HG02840 (cell line): ENCODE measurements around the gene FBXL19.
"Not testable (repeated sequence)": the region's sequence is repeated elsewhere in the genome, so short reads cannot be mapped to it uniquely, and the experiment has no call there.

Experiments
- ATAC-seq: cut with Tn5 transposase; IDR thresholded peaks from one replicate; pipeline ENCODE4 v1.9.1; 2021; ENCODE audit warnings: mild to moderate bottlenecking, moderate library complexity, moderate number of reproducible peaks; ENCODE audit not compliant: unreplicated experiment, low FRiP score

Gene FBXL19

DNA sequence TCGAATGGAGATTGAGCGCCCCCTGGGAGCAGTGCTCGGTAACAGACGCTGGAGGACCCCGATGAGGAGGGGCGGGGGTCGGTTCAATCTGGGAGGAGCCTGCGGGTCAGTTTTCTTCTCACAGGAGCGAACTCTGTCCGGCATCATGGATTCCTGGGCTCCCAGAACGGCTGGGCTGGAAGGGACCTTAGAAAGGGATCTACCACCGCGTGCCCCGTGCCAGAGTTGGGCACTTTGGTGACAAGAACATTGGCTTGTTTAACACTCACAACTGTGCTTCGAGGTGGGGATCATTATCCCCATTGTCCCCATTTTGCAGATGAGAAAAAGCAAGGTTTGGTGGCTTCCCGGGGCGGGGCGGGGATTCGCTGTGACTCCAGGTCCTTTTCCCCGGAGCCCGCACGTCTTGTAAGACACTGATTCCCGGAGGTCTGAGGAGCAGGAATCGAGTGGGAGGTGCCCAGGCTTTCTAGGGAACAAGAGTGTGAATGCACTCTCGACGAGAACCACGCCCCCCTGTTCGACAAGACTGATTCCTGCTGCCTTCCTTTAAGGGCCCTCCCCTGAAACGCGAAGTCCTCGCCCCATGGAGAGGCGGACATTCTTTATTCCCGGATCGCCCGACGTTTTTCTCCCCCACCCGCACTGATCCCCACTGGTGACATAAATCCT lies 1.5 kb upstream of the FBXL19 start:
- ATAC-seq, result peak; percentile 1

DNA sequence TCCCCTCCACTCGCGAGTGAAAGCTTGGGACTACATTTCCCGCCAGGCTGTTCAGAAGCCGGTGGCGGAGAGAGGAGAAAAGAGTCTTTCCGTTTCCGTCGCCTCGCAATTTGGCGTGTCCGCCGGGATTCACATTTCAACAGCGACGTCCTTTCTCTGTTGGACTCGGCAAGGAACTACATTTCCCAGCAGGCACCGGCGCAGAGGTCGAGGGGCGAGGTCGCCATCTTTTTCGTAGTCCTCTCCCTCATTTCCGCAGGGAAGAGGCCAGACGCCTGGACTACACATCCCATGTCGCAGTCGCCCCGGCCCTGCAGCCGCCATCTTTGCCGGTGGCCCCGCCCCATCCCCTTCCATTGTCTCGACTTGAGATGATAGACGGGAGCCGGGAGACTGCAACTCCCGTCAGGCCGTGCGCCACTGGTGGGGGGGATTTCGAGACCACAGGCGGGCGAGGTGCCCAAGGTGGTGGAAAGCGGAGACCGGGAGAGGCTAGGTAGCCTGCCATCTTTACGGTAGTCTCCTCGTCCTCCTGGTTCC lies 882 bp upstream of the FBXL19 start:
- peak; percentile 77 for ATAC-seq

DNA sequence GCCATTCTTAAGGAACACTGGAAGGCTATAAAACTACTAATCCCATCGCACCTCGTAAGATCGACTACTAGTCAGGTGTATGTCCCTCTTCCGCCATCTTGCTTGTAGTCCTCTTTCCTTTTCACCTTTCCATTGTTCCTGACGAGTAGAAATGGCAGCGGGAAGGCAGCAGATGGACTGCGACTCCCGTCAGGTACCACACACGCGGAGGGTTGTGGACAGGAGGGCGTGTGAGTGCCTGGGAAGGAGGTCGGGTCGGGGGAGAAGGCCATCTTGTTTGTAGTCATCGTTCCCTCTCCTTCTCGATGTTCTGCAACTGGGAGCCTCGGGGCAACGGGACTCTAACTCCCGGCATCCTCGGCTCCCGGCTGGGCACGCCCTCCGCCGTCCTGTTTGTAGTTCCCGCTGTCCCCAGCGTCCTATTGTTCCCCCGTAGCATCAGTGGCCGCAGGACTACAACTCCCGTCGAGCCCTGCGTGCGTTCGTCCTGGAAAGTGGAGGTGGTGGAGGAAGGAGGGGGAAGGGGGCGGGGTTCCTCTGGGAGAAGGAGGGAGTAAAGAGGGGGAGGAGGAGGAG lies 324 bp upstream of the FBXL19 start:
- peak; percentile 60 for ATAC-seq

DNA sequence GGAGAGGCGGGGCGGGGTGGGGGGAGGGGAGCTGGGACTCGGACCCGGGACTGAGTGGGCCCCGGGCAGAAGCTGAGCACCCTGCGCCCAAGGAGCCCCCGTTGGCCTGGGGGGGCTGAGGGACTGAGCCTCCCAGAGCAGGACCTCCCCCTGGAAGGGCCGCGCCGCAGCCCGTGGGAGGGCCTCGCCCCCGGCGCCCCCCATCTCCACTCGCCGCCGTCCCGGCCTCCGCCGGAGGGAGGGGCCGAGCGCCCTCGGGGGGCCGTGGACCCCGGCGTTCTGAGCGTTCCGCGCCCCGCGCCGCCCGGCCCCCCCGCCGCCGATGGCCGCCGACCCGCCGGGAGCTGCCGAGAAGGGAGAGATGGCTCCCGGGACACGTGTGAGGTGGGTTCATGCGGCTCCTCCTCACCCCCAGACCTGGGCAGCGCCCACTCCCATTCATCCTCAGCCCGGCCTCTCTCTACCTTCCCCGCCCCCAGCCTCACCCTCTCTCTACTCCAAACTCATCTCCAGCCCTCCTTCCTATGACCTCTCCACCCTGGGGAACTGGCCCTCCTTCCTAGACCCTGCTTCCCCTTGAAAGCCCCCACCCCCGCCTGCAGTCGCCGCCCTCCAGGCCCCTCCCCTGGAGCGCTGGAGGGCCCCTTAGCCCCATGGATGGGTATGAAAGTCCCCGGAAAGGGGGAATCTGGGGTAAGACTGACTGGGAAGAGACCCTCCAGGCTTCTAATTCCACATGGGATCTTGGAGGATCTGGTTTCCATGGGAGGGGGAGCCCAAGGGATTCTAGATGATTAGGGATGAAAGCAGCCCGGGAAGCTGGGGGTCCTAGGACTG lies 922 bp downstream of the FBXL19 start:
- no peak for ATAC-seq

DNA sequence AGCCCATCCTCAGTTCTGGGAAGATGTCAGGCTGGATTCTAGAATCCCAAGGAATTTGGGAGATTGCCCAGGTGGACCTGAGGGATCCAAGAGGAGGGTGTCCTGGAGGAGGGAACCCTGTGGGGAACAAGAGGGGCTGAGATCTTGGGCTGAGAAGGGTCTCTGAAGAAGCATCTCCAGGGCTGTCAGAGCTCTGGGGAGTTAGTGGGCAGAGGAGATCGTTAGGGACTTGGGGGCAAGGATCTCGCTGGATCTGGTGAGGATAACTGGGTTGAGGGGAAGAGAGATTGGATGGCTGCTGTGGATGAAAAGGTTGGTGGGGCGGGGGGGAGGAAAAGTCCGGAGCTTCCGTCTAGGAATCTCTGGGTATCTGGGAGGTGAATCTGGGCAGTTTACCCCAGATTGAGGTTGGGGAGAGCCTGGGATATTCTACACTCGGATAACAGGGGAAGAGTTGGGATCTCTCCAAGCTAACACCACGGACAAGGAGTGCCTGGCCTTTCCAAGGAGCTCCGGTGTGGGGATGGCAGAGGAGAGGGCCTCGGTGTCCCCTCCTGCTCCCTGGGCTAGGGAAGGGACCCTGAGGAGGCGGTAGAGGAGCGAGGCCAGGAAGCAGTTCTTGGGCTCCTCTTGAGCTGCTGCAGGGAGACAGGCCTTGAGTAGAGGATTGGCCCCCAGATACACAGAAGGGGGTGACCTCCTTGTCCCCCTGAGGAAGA lies 1.7 kb downstream of the FBXL19 start:
- ATAC-seq, result no peak

DNA sequence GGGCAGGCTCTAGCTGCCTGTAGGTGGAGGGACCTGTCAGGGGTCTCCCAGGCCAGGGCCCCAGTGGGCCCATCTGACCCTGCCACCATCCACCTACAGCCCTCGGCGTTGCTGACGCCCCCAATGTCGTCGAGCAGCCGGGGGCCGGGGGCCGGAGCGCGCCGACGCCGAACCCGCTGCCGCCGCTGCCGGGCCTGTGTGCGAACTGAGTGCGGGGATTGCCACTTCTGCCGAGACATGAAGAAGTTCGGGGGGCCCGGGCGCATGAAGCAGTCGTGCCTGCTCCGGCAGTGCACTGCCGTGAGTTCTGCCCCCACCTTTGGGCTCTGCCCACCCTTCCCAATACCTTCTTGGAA lies 2.2 kb downstream of the FBXL19 start:
- ATAC-seq, result no peak

DNA sequence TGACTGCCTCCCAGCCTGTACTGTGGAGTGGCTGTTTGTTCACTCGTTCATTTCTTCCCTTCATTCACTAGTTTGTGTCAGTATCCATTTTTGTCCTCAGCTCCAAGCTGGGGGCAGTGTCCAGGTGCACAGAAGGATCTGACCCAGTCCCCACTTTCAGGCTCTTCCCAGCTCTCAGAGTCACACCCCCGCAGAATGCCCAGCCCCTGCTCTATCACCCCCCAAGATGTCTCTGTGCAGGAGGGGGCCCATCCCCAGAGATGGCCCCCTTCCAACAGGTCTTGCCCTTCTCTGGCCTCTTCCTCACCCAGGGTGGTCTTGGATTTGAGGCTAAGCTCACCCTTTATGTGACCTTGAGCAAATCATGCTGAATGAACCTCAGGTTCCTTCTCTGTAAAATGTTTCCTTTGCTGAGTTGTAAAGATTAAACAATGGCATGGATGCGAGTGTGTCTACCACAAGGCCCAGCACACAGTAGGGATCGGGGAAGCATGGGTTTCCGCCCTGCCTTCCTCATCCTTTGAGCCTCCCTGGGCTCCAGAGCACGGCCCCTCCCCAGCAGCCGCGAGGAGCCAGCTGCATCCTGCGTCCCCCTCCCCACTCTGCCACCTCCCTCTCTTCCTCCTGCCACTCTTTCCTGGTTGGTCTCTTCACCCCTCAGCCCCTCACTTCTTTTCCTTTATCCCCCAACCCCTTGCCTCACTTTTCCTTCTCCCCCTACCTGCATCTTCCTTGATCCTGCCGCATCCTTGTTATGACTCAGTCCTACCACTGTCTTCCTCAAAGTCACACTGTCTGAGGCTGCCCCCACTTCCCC lies 2.8 kb downstream of the FBXL19 start:
- no peak for ATAC-seq

DNA sequence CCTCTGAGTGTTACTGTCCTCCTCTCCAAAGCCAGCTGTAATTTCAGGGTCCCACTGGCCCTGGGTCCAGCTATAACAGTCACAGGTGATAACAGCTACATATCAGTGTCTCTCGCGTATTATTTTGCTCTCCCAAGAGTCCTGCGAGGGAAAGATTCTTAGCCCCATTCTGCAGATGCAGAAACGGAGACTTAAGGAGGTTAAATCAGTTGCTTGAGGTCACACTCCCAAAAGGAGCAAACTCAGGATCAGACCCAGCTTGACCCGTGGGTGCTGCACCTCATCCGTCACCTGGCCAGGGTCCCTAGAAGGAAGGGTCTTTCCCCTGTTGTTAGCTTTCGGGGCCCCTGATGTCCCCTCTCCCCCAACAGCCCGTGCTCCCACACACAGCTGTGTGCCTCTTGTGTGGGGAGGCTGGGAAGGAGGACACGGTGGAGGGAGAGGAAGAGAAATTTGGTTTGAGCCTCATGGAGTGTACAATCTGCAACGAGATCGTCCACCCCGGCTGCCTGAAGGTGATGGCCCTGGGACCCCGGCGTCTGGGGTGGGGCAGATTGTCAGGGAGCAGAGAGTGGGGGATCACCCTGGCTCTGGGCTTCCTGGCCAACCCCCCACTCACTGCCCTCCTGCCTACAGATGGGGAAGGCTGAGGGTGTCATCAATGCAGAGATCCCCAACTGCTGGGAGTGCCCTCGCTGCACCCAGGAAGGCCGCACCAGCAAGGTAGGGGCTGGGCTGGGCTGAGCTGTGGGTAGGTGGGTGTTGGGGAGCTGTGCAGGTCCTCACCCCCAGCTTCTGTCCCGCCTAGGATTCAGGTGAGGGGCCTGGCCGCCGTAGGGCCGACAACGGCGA lies 3.8 kb downstream of the FBXL19 start:
- no peak for ATAC-seq

DNA sequence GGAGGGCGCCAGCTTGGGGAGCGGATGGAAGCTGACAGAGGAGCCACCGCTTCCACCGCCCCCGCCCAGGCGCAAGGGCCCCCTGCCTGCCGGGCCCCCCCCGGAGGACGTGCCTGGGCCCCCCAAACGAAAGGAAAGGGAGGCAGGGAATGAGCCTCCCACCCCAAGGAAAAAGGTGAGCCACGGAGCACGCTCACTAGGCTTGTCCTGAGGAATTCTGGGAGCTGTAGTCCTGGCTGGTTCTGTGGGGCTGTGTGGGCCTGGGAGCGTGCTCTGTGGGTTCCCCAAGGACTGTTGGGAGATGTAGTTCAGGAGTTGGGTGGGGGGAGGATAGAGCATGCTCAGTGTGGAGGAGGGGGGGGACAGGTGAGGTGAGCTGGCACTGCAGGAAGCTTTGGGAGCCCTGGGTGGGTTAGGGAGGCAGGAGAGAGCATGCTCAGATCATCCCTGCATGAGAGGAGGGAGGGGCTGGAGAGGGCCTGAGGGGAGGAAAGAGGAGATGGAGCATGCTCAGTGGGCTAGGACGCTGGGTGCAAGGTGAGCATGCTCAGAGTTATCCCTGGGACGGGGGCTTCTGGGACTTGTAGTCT lies 4.5 kb downstream of the FBXL19 start:
- no peak for ATAC-seq

DNA sequence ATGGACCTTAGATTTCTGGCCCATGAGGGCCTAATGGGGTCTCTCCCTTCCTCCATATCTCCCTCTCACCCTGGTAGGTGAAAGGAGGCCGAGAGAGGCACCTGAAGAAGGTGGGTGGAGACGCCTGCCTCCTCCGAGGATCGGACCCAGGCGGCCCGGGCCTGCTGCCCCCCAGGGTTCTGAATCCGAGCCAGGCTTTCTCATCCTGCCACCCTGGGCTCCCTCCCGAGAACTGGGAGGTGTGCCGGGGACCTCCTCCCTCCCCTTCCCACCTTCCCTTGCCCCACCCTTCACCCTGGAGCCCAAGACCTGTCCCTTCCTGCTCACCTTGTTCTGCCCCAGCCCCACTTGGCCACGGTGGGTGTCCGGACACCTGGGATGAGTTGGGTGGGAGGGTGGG lies 5.0 kb downstream of the FBXL19 start:
- no peak for ATAC-seq

DNA sequence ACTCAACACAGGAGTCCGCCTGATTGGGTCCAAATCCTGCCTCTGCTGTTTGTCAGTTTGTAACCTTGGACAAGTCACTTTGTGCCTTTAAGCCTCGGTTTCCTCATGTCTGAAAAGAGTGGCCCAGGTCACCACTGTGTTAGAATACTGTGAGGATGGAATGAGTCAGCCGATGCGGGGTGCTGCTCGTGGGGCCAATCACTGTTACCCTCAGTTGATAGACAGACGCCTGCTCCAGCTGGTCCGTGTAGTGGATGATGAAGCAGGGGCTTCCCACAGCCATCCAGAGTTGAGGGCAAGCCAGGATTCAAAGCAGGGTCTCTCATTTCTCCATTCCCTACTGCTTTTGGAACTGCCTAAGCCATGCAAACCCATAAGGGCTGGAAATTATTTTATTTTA lies 5.8 kb downstream of the FBXL19 start:
- no peak for ATAC-seq

DNA sequence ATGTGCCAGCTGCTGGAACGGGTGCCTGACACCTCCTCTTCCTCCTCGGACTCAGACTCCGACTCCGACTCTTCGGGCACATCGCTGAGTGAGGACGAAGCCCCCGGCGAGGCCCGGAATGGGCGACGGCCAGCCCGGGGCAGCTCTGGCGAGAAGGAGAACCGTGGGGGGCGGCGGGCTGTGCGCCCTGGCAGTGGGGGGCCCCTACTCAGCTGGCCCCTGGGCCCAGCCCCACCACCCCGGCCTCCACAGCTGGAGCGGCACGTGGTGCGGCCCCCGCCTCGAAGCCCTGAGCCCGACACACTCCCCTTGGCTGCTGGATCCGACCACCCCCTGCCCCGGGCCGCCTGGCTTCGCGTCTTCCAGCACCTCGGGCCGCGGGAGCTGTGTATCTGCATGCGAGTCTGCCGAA lies 6.8 kb downstream of the FBXL19 start:
- no peak for ATAC-seq

DNA sequence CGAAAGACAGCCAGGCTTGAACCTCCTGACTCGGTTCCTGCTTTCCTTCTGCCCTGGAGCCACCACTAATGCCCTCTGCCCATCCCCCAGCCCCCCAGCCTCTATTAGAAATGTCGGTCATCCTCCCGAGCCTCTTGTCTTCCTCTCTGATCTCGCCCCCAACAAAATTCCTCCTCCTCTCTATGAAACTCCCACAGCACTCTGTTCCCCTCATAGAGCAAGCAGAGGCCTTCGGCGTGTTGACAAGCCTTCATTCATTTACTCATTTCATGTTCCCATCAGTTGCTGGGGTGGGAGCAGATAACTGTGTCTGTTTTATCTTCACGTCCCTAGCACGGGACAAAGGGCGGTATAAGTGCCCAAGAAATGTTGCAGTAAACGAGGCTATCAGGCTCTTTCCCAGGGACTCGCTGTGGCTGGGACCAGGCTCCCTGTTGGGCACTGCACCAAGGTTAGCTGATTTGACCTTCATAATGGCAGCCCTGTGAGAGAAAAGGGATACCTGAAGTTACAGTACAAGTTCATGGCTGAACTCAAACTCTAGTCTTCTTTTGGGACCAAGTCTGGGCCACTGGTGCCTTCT lies 7.8 kb downstream of the FBXL19 start:
- ATAC-seq, result no peak

DNA sequence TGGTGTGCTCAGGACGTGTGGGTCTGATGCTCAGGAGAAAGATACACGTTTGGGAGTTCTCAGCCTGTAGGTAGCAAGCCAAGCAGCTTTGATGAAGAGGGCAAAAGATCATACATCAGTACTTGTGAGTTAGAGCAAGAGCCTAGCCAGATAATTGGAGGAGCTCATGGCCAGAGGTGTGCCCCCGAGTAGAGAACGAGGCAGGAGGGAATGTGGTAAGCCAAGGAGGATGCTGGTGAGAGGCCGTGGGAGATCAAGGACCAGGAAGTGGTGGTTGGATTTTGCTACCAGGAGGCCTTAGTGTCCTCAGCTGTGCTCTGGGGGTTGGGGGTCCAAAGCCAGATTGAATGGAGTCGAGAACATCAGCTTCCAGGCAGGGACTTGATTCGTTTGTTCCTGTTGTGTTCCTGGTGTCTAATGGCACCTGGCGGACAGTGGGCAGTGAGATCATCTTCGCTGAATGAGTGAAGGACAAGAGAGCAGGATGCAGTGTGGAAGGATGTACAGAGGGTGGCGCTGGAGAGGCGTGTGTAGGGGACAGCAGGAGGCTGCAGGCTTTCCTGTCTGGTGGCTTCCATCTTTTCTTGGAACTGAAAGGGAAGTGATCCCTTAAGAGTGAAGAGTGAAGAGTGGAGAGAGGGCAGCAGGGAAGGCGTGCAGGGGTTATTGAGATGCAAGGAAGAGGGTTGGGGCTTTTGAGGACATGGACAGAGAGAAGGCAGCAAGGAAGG lies 11.6 kb downstream of the FBXL19 start:
- no peak for ATAC-seq

DNA sequence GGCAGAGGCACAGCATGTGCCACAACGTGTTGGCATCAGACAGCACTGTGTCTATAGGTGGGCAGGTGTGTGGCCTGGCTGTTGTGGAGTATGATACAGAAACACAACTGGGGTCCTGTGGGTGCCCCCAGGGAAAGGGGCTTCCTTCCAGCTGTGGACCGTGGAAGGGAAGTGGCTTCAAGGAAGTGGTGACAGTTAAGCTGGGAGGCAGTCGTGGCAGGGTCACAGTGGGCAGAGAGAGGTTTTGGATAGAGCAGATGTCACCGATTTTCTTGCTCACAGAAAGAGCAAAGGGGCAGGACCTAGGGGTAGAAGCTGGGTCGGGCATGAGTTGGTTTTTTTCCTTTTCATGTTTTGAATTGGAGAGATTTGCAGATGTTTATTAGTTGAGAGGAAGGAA lies 14.3 kb downstream of the FBXL19 start:
- ATAC-seq, result no peak

DNA sequence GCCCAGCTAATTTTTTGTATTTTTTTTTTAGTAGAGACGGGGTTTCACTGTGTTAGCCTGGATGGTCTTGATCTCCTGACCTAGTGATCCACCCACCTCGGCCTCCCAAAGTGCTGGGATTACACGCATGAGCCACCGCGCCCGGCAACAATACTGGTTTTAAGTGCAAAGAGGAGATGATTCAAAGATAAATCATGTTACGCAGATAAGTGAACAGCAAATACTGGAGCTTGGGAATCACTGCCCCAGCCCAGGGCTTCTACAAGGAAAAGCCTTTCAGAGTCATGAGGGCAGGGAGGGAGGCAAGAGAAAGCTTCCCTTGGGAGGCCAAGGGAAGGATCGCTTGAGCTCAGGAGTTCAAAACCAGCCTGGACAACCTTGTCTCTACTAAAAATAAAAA lies 16.2 kb downstream of the FBXL19 start:
- not testable (repeated sequence) for ATAC-seq

DNA sequence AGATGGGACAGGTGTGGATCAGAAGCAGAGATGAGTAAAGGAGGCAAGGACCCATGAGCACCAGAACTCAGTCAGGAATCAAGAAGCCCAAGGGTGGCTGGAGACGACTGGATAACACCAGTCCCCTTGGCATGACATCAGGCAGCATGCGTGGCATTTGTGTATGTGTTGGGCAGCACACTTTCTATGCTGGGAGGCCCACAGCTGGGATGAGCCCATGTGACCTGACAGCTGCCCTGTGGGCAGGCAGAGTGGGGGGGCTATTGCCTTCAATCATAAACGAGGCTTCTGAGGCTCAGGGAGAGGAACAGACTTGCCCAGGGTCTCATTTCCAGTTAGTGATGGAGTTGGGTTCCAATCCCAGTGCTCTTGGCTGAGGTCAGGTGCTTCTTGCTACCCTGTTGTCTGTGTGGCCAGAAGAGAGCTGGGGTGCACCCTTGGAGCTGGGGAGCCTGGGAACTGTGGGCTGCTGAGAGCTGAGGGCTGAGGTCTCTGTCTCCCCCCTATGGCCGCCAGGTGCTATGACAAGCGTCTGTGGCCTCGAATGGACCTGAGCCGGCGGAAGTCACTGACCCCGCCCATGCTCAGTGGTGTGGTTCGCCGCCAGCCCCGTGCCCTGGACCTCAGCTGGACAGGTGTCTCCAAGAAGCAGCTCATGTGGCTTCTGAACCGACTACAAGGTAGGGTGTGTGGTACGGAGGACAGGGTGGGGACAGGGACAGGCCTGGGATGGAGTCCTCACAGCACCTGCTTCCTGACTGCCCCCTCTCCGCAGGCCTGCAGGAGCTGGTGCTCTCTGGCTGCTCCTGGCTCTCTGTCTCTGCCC lies 18.4 kb downstream of the FBXL19 start:
- ATAC-seq, result no peak
